Measurements from ENCODE around the gene ST8SIA5.

- TF ChIP-seq, protein P1, sequence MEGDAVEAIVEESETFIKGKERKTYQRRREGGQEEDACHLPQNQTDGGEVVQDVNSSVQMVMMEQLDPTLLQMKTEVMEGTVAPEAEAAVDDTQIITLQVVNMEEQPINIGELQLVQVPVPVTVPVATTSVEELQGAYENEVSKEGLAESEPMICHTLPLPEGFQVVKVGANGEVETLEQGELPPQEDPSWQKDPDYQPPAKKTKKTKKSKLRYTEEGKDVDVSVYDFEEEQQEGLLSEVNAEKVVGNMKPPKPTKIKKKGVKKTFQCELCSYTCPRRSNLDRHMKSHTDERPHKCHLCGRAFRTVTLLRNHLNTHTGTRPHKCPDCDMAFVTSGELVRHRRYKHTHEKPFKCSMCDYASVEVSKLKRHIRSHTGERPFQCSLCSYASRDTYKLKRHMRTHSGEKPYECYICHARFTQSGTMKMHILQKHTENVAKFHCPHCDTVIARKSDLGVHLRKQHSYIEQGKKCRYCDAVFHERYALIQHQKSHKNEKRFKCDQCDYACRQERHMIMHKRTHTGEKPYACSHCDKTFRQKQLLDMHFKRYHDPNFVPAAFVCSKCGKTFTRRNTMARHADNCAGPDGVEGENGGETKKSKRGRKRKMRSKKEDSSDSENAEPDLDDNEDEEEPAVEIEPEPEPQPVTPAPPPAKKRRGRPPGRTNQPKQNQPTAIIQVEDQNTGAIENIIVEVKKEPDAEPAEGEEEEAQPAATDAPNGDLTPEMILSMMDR (conservative IDR thresholded peaks at IDR 0.05; ENCODE audit: low read depth in 2 of 2) = no peak
- TF ChIP-seq EZH2 (IDR thresholded peaks at IDR 0.05; ENCODE audit: low read depth, unreplicated experiment) = no peak
- no peak for TF ChIP-seq POLR2AphosphoS5 (IDR thresholded peaks at IDR 0.05; ENCODE audit: low read depth)
- no peak for TF ChIP-seq REST (IDR thresholded peaks at IDR 0.05; ENCODE audit: unreplicated experiment)
- no peak for TF ChIP-seq EZH2phosphoT487 (IDR thresholded peaks at IDR 0.05; ENCODE audit: unreplicated experiment)
- no peak for TF ChIP-seq STAT1 (IDR thresholded peaks at IDR 0.05; ENCODE audit: unreplicated experiment)
These were observed 28.5 kb downstream of the ST8SIA5 start for GRCh38 chr18:46728219-46728930.
